Measurements from ENCODE around the gene DOK4.

GRCh38 chr16:57517397-57518367 is 31.4 kb upstream of the DOK4 start:
- TF ChIP-seq SUZ12 (IDR thresholded peaks at IDR 0.05; ENCODE audit: extremely low read depth, insufficient read depth, insufficient read length) (no peak), YY1 (IDR thresholded peaks at IDR 0.05; ENCODE audit: insufficient read depth, insufficient read length) (no peak)

Data from NT2/D1 (cell line).